H9 (cell line): Measurements from ENCODE around the gene ALG12. TPM values are rescaled to one million over a fixed set of nuclear protein-coding genes. Genes with fewer than 3 reads are reported as not detected.

ENCODE experiments used
- DNase-seq: peaks from one replicate; pipeline ENCODE4 v3.0.0-alpha.2; 2017
- H2AFZ ChIP-seq: one replicate; pipeline ENCODE4 v1.6.1; 2013; ENCODE audit warnings: mild to moderate bottlenecking, low read length, control low read depth, moderate library complexity
- H2AK5ac ChIP-seq: 2 replicates; pipeline ENCODE4 v1.6.1; 2013; ENCODE audit warnings: low read length, control low read depth, mixed read lengths; ENCODE audit not compliant: insufficient read length
- H2BK120ac ChIP-seq: one replicate; pipeline ENCODE4 v1.6.1; 2013; ENCODE audit warnings: low read depth, mild to moderate bottlenecking, low read length, control low read depth, inconsistent platforms; ENCODE audit not compliant: poor library complexity, severe bottlenecking
- H2BK12ac ChIP-seq: 2 replicates; pipeline ENCODE4 v1.6.1; 2013; ENCODE audit warnings: low read length, control low read depth, mixed read lengths, low read depth; ENCODE audit not compliant: insufficient read length
- H2BK15ac ChIP-seq: 2 replicates; pipeline ENCODE4 v1.6.1; 2013; ENCODE audit warnings: low read depth, low read length, control low read depth
- H2BK20ac ChIP-seq: one replicate; pipeline ENCODE4 v1.6.1; 2013; ENCODE audit warnings: low read depth, mild to moderate bottlenecking, low read length, control low read depth, inconsistent platforms; ENCODE audit not compliant: poor library complexity, severe bottlenecking
- H2BK5ac ChIP-seq: 2 replicates; pipeline ENCODE4 v1.6.1; 2013; ENCODE audit warnings: low read length, control low read depth, mixed read lengths; ENCODE audit not compliant: insufficient read length
- H3K14ac ChIP-seq: 2 replicates; pipeline ENCODE4 v1.6.1; 2013; ENCODE audit warnings: low read length, control low read depth; ENCODE audit not compliant: insufficient read depth
- H3K18ac ChIP-seq: 2 replicates; pipeline ENCODE4 v1.6.1; 2013; ENCODE audit warnings: low read depth, mild to moderate bottlenecking, mixed read lengths, low read length, control low read depth; ENCODE audit not compliant: insufficient read length
- H3K23ac ChIP-seq: 2 replicates; pipeline ENCODE4 v1.6.1; 2013; ENCODE audit warnings: low read length, control low read depth, mixed read lengths, low read depth; ENCODE audit not compliant: insufficient read length
- H3K23me2 ChIP-seq: 2 replicates; pipeline ENCODE4 v1.6.1; 2013; ENCODE audit warnings: low read depth, mild to moderate bottlenecking, mixed read lengths, low read length, control low read depth; ENCODE audit not compliant: insufficient read length, poor library complexity, severe bottlenecking
- H3K27ac ChIP-seq: 2 replicates; pipeline ENCODE4 v1.5.1; 2013; ENCODE audit warnings: low read length, control low read depth, mixed read lengths, low read depth; ENCODE audit not compliant: insufficient read length
- H3K27me3 ChIP-seq: 2 replicates; pipeline ENCODE4 v1.6.1; 2013; ENCODE audit warnings: low read length, control low read depth, inconsistent platforms; ENCODE audit not compliant: insufficient read depth
- H3K4ac ChIP-seq: 2 replicates; pipeline ENCODE4 v1.6.1; 2013; ENCODE audit warnings: low read depth, mild to moderate bottlenecking, control low read depth, inconsistent platforms, low read length, moderate library complexity
- H3K4me1 ChIP-seq: 2 replicates; pipeline ENCODE4 v1.6.1; 2013; ENCODE audit warnings: low read length, control low read depth, inconsistent platforms; ENCODE audit not compliant: insufficient read depth
- H3K4me2 ChIP-seq: 2 replicates; pipeline ENCODE4 v1.6.1; 2013; ENCODE audit warnings: low read length, control low read depth, mixed read lengths; ENCODE audit not compliant: insufficient read length, insufficient read depth
- H3K56ac ChIP-seq: 2 replicates; pipeline ENCODE4 v1.6.1; 2013; ENCODE audit warnings: low read depth, mild to moderate bottlenecking, mixed read lengths, low read length, control low read depth; ENCODE audit not compliant: insufficient read length
- H3K79me1 ChIP-seq: 2 replicates; pipeline ENCODE4 v1.6.1; 2013; ENCODE audit warnings: low read depth, mild to moderate bottlenecking, moderate library complexity, low read length, control low read depth, inconsistent platforms; ENCODE audit not compliant: insufficient read depth, poor library complexity, severe bottlenecking
- H3K79me2 ChIP-seq: 2 replicates; pipeline ENCODE4 v1.6.1; 2013; ENCODE audit warnings: low read length, control low read depth, inconsistent platforms; ENCODE audit not compliant: insufficient read depth
- H3K9ac ChIP-seq: 2 replicates; pipeline ENCODE4 v1.6.1; 2013; ENCODE audit warnings: low read length, control low read depth, mixed read lengths; ENCODE audit not compliant: insufficient read length; ENCODE audit errors: extremely low read depth
- H3K9me3 ChIP-seq: one replicate; pipeline ENCODE4 v1.6.1; 2013; ENCODE audit warnings: low read depth, low read length, inconsistent platforms; ENCODE audit not compliant: control insufficient read depth
- H3T11ph ChIP-seq: one replicate; pipeline ENCODE4 v1.6.1; 2013; ENCODE audit warnings: mild to moderate bottlenecking, low read length, control low read depth, inconsistent platforms
- H4K20me1 ChIP-seq: one replicate; pipeline ENCODE4 v1.6.1; 2013; ENCODE audit not compliant: control insufficient read depth, insufficient read length, insufficient read depth
- H4K5ac ChIP-seq: 2 replicates; pipeline ENCODE4 v1.6.1; 2013; ENCODE audit warnings: low read depth, mild to moderate bottlenecking, mixed read lengths, low read length, control low read depth; ENCODE audit not compliant: insufficient read length
- H4K8ac ChIP-seq: replicated peaks from 2 replicates; pipeline ENCODE4 v1.6.1; 2013; ENCODE audit warnings: low read length, control low read depth, mixed read lengths, low read depth; ENCODE audit not compliant: insufficient read length
- H4K91ac ChIP-seq: 2 replicates; pipeline ENCODE4 v1.6.1; 2013; ENCODE audit warnings: low read depth, mild to moderate bottlenecking, moderate library complexity, mixed read lengths, low read length, control low read depth; ENCODE audit not compliant: insufficient read length
- H3K27ac Mint-ChIP-seq, 3 experiments: 2 replicates in 2 of 3; 3 replicates in 1 of 3; pipeline ENCODE4 v1.8.0; 2020 to 2021; ENCODE audit warnings: mixed read lengths in 3 of 3, mild to moderate bottlenecking in 1 of 3, moderate library complexity in 1 of 3
- H3K27me3 Mint-ChIP-seq: 2 replicates; pipeline ENCODE4 v1.8.0; 2021; ENCODE audit warnings: low read depth, mild to moderate bottlenecking, moderate library complexity, mixed read lengths
- H3K36me3 Mint-ChIP-seq, 3 experiments: 2 replicates in 2 of 3; 3 replicates in 1 of 3; pipeline ENCODE4 v1.8.0; 2020 to 2021; ENCODE audit warnings: low read depth in 3 of 3, mixed read lengths in 3 of 3; ENCODE audit not compliant: insufficient read depth in 1 of 3
- H3K4me1 Mint-ChIP-seq, 2 experiments: 2 replicates each; pipeline ENCODE4 v1.8.0; 2020; ENCODE audit warnings: mixed read lengths in 2 of 2
- H3K4me3 Mint-ChIP-seq, 2 experiments: 2 replicates in 1 of 2; 3 replicates in 1 of 2; pipeline ENCODE4 v1.8.0; 2020 to 2021; ENCODE audit warnings: mild to moderate bottlenecking in 2 of 2, mixed read lengths in 2 of 2, moderate library complexity in 1 of 2
- H3K9me3 Mint-ChIP-seq, 2 experiments: 2 replicates in 1 of 2; 3 replicates in 1 of 2; pipeline ENCODE4 v1.8.0; 2020; ENCODE audit warnings: mild to moderate bottlenecking in 2 of 2, mixed read lengths in 2 of 2, moderate library complexity in 1 of 2
- WGBS: extraction: QIAGEN DNeasy Blood & Tissue Kit; methylation state at CpG from one replicate; pipeline ENCODE4 v1.1.7; 2013; ENCODE audit warnings: missing lambda C conversion rate, low lambda C conversion rate, mixed read lengths; ENCODE audit not compliant: insufficient read length; ENCODE audit errors: extremely low coverage; 5-methylcytosine and 5-hydroxymethylcytosine counted together
- total RNA-seq: library from RNA; stranded (reverse); gene quantifications from 2 replicates; pipeline ENCODE4 v1.2.1, GENCODE V29; 2021
- TF ChIP-seq, protein P1 (sequence below): fragments of 200-600 bp; sonication (generic); conservative IDR thresholded peaks from 3 replicates; pipeline ENCODE4 v1.8.0; 2021; ENCODE audit warnings: antibody characterized with exemption, mild to moderate bottlenecking

ALG12 gene
- total RNA-seq, 1 experiment from 2014 or later: 19.2 TPM

DNA sequence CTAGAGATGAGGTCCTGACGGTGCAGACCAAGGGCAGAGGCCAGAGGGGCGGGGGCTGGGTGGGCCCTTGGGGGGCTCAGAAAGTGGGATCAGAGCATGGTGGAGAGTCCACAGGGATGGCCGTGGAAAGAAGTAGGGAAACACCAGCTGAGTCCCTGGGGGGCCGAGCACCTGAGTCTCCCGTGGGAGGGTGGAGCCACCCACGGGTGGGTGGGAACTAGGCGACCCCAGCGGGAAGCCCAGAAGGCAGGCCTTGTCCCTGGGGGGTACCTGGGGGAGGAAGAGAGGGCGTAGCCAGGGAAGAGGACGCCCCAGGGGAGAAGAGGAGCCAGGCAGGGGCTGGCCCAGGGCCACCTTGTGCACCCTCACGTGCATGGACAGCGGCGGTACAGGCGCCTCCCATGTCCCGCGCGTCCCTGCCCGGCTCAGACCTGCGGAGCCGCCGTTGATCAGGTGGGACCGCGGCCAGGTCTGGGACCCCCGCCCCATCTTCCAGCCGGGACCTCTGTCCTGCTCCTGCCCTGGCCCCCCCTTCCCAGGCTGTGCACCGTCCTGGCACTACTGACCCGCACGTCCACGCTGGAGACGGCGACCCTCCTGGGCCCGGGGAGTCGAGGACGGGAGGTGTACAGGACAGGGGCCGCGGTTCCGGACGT, 10.4 kb upstream of the ALG12 start:
- Mint-ChIP-seq H3K27me3 (peaks cover 26% of the 10 kb centered on the region), H3K36me3 (peaks cover 0 to 14% (median 0%) of the 10 kb centered on the region in 3 experiments; a peak in 3 of 7 replicates), H3K9me3 (no peaks in the 10 kb centered on the region), H3K4me3 (peak overlapping the region in 1 of 2 experiments; percentile 40; a peak in 1 of 5 replicates), H3K27ac (no peak overlapping the region), H3K4me1 (peaks cover 3 to 11% of the 10 kb centered on the region in 2 experiments; a peak in 2 of 4 replicates)
- H2BK120ac ChIP-seq: no peak overlapping the region
- H3K9ac ChIP-seq: no peak overlapping the region
- no peaks in the 10 kb centered on the region for H3K9me3 ChIP-seq
- H2BK20ac ChIP-seq: no peak overlapping the region
- no peaks in the 10 kb centered on the region for H3K4me1 ChIP-seq
- H3T11ph ChIP-seq: no peak overlapping the region
- H3K27me3 ChIP-seq: no peaks in the 10 kb centered on the region; the same call in 1 of the 2 replicates
- no peak overlapping the region for H3K27ac ChIP-seq
- no peaks in the 10 kb centered on the region for H3K79me1 ChIP-seq
- WGBS: no CpG with 5 or more reads among the region's 38 CpGs
- H4K91ac ChIP-seq: no peak overlapping the region
- no peak overlapping the region for H3K23ac ChIP-seq
- no peak overlapping the region; the same call in 1 of the 2 replicates for H3K14ac ChIP-seq
- no peak overlapping the region for H4K5ac ChIP-seq
- no peak overlapping the region for H3K4ac ChIP-seq
- TF ChIP-seq, protein P1, sequence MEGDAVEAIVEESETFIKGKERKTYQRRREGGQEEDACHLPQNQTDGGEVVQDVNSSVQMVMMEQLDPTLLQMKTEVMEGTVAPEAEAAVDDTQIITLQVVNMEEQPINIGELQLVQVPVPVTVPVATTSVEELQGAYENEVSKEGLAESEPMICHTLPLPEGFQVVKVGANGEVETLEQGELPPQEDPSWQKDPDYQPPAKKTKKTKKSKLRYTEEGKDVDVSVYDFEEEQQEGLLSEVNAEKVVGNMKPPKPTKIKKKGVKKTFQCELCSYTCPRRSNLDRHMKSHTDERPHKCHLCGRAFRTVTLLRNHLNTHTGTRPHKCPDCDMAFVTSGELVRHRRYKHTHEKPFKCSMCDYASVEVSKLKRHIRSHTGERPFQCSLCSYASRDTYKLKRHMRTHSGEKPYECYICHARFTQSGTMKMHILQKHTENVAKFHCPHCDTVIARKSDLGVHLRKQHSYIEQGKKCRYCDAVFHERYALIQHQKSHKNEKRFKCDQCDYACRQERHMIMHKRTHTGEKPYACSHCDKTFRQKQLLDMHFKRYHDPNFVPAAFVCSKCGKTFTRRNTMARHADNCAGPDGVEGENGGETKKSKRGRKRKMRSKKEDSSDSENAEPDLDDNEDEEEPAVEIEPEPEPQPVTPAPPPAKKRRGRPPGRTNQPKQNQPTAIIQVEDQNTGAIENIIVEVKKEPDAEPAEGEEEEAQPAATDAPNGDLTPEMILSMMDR: no peak
- H2AFZ ChIP-seq: no peak overlapping the region
- no peaks in the 10 kb centered on the region for H3K23me2 ChIP-seq
- H3K4me2 ChIP-seq: no peak overlapping the region
- H2BK5ac ChIP-seq: no peak overlapping the region
- no peak overlapping the region for H3K18ac ChIP-seq
- no peaks in the 10 kb centered on the region for H4K20me1 ChIP-seq
- H4K8ac ChIP-seq: no peak overlapping the region
- H3K56ac ChIP-seq: no peak overlapping the region
- H2AK5ac ChIP-seq: no peak overlapping the region
- H2BK12ac ChIP-seq: no peak overlapping the region
- no peaks in the 10 kb centered on the region for H3K79me2 ChIP-seq
- DNase-seq: no peak
- no peak overlapping the region for H2BK15ac ChIP-seq
